A549 treated with RU486 at 1 μM for 4 hours (cell line): Measurements from ENCODE around the gene FXYD2. TPM values are rescaled to one million over a fixed set of nuclear protein-coding genes. Genes with fewer than 3 reads are reported as not detected.

Source experiments
- total RNA-seq: library from RNA; stranded (reverse); fragments of 200-300 nt; extraction: Qiagen RNA extraction; gene quantifications from 5 replicates; pipeline ENCODE4 v1.2.3, GENCODE V29; 2022; ENCODE audit warnings: low read depth

The FXYD2 gene
- total RNA-seq: 14.3 to 23.4 TPM (median 14.8 TPM) in 5 replicates

GRCh38 chr11:117824571-117825537, at the start of gene FXYD2:
Gene FXYD2 (minus strand): TSS chr11:117824744. CDS start chr11:117824678, 66 bp downstream.

GRCh38 chr11:117796872-117797529, 27.5 kb downstream of the FXYD2 start, which contains the start of gene DSCAML1:
Gene DSCAML1 (minus strand): TSS chr11:117797216. CDS start chr11:117797079, 137 bp downstream.

Other genes starting within 250 kb of the FXYD2 start
- 0.13 to 0.31 TPM (median 0.22 TPM) in 5 replicates for gene DSCAML1, start 27.5 kb downstream of the FXYD2 start, total RNA-seq
- gene FXYD6, start 51.9 kb upstream of the FXYD2 start, total RNA-seq: 0.14 to 0.43 TPM (median 0.28 TPM) in 5 replicates
- not detected in 5 replicates for gene TMPRSS13, start 104.7 kb upstream of the FXYD2 start, total RNA-seq
- 0.05 TPM in 1 of 5 replicates, not detected in the others for gene IL10RA, start 161.7 kb upstream of the FXYD2 start, total RNA-seq